ENCODE results near the gene STPG4. TPM values are rescaled to one million over a fixed set of nuclear protein-coding genes. Genes with fewer than 3 reads are reported as not detected.

STPG4 gene
- polyA plus RNA-seq, 1 of the 3 experiments (the other 2 are of a cell fraction): 0.20 TPM

DNA sequence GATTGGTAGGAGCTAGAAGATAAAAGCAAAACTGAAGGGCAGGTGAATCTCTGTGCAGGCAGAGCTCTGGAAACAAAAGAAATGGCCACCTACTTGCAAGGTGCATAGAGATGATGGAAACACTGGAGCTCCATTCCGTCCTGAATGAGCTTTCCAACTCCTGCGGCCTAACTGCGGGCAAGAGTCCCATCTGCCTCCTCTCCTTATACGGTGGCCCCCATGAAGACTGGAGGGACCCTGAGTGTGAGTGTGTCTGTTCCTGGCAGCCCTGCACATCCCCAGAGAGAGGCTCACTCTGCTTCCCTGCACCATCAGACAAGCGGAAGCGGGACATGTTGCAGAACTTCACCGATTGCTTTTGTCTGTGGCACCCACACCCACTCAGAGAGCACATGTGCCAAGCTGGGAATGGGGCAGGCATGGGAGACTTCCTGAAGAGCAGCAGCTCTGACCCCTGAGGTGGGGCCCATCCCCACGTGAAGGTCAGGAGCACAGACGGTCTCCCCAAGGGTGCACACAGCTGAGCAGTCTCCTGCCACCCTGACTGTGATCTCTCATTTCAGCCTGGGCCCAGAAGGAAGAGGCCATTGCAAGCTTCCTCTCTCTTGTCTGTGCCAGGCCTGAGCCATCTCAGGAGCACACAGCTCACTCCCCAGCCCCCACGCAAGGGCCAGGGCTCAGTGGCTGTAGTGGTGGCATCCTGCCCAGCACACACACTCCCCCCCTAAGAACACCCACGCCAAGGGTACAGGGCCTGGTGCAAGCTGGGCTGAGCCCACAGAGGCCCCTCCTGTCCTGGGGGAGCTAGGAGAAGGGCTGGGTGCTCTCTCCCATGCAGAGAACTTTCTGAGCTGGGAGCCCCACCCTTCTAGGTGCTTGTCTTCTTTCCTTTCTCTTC, 75.3 kb downstream of the STPG4 start:
- no peaks in the 10 kb centered on the region for H3K27me3 ChIP-seq (ENCODE audit: insufficient read depth)
- ChIA-PET CTCF (interaction anchor here (1.1 to 3.7 kb wide), 6 partner anchors 8 to 243 kb away, joined by 3 to 17 read pairs (median 4); no protein-coding TSS in a partner anchor), POLR2A (interaction anchor here (0.6 to 2.4 kb wide), 13 partner anchors 8 to 427 kb away, joined by 3 to 8 read pairs (median 4); no protein-coding TSS in a partner anchor)
- 91% methylated on average over 10 of the region's 11 CpGs for WGBS (ENCODE audit: low lambda C conversion rate)
- H2AFZ ChIP-seq (ENCODE audit: low read depth): peak overlapping the region; percentile 9; the same call in 1 of the 2 replicates
- TF ChIP-seq RFX5 (IDR thresholded peaks at IDR 0.05; ENCODE audit: low read length) (no peak), CHD2 (IDR thresholded peaks at IDR 0.05; ENCODE audit: low read length, partially characterized antibody) (peak; percentile 59), MXI1 (IDR thresholded peaks at IDR 0.05; ENCODE audit: low read depth, low read length) (peak; percentile 3; the same call in 1 of the 2 replicates)
- no peaks in the 10 kb centered on the region for H4K20me1 ChIP-seq (ENCODE audit: insufficient read depth)
- H3K27ac ChIP-seq (ENCODE audit: low read depth in 2 of 2, low read length in 1 of 2): peak overlapping the region; percentile 3 to 92; a peak in 3 of 4 replicates
- peaks cover 24 to 81% of the 10 kb centered on the region in 2 experiments; a peak in 3 of 4 replicates for H3K4me1 ChIP-seq (ENCODE audit: control insufficient read depth in 1 of 2, insufficient read depth in 2 of 2, low read depth in 1 of 2, low read length in 1 of 2)
- no peaks in the 10 kb centered on the region for H3K9me2 ChIP-seq
- H3F3A ChIP-seq (replicated peaks; ENCODE audit: insufficient read depth): peaks cover 12% of the 10 kb centered on the region
- H3K4me3 ChIP-seq (ENCODE audit: low read depth in 2 of 2, low read length in 1 of 2): no peak overlapping the region
- peak overlapping the region; percentile 10; the same call in 1 of the 2 replicates for H3K9ac ChIP-seq
- H3K4me2 ChIP-seq: no peak overlapping the region
- H3K36me3 ChIP-seq (replicated peaks in 1 of 2; ENCODE audit: control insufficient read depth in 1 of 2, insufficient read depth in 2 of 2, low read length in 1 of 2): no peaks in the 10 kb centered on the region
- H3K9me3 ChIP-seq: no peaks in the 10 kb centered on the region
- peak; percentile 66 for DNase-seq
- H3K79me2 ChIP-seq (ENCODE audit: insufficient read depth): no peaks in the 10 kb centered on the region

DNA sequence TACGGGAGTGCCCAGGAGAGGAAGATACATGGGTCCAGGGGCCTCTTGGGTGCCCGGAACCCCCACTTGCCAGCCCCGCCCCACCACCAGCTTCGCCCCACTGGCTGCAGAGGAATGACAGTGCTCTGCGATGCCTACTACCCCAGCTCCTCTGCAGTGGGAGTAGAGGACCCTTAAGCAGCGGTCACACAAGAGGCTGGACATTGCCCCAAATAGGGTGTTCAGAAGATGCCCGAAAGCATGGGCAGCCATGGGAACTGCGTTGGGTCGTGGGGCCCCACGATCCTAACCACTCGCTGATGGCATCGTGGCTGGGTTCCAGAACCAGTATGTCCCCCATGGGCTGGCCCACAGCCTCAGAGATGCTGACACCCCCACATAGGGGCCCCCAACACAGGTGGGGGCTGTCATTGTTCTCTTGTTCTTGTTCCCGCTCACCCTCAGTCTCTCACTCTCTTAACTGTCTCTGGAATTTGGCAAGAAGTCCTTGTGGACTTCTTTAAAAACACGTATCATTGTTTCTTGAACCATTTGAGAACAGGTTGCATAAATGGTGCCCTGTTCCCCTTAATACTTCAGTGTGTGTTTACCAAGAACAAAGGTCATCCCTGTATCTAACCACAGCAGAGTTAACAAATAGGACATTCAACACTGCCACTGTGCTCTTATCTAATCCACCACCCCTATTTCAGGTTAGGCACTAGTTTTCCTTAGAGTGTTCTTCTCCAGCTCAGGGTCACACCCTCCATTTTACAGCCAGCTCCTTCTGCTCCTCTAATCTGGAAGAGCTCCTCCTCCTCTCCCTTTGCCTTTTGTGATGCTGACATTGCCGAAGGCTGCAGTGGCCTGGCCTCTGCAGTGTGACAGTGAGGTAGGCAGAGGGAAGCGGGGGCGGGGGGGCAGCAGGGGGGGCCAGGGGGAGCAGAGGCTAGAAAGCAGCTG, 76.3 kb downstream of the STPG4 start:
- Histone ChIP-seq H3K36me3 (replicated peaks in 1 of 2; ENCODE audit: control insufficient read depth in 1 of 2, insufficient read depth in 2 of 2, low read length in 1 of 2) (no peaks in the 10 kb centered on the region), H3K27me3 (ENCODE audit: insufficient read depth) (no peaks in the 10 kb centered on the region), H3K4me1 (ENCODE audit: control insufficient read depth in 1 of 2, insufficient read depth in 2 of 2, low read depth in 1 of 2, low read length in 1 of 2) (peaks cover 24 to 80% of the 10 kb centered on the region in 2 experiments; a peak in 3 of 4 replicates), H3K9me2 (no peaks in the 10 kb centered on the region), H3K79me2 (ENCODE audit: insufficient read depth) (no peaks in the 10 kb centered on the region), H2AFZ (ENCODE audit: low read depth) (no peak overlapping the region), H3K4me2 (no peak overlapping the region), H4K20me1 (ENCODE audit: insufficient read depth) (no peaks in the 10 kb centered on the region), H3K9me3 (no peaks in the 10 kb centered on the region), H3F3A (replicated peaks; ENCODE audit: insufficient read depth) (peaks cover 12% of the 10 kb centered on the region), H3K27ac (ENCODE audit: low read depth in 2 of 2, low read length in 1 of 2) (peak overlapping the region; percentile 92 to 97; a peak in 3 of 4 replicates), H3K4me3 (ENCODE audit: low read depth in 2 of 2, low read length in 1 of 2) (no peak overlapping the region), H3K9ac (no peak overlapping the region)
- POLR2A ChIA-PET: interaction anchor here (1.2 to 2.4 kb wide), 7 partner anchors 9 to 83 kb away, joined by 3 to 6 read pairs (median 4); no protein-coding TSS in a partner anchor
- 87% methylated on average over 11 of the region's 17 CpGs for WGBS (ENCODE audit: low lambda C conversion rate)
- CTCF ChIA-PET: interaction anchor here (1.1 to 3.7 kb wide), 7 partner anchors 7 to 244 kb away, joined by 3 to 17 read pairs (median 4); no protein-coding TSS in a partner anchor
- peak; percentile 53 for DNase-seq
- TF ChIP-seq FOXJ3 (CRISPR knock-in tag; IDR thresholded peaks at IDR 0.05): no peak
- TF ChIP-seq MEF2A (IDR thresholded peaks at IDR 0.05; ENCODE audit: borderline replicate concordance, low read depth): no peak
- no peak for TF ChIP-seq CHD2 (IDR thresholded peaks at IDR 0.05; ENCODE audit: low read length, partially characterized antibody)
- no peak for TF ChIP-seq RFX5 (IDR thresholded peaks at IDR 0.05; ENCODE audit: low read length)
- TF ChIP-seq, protein P1, sequence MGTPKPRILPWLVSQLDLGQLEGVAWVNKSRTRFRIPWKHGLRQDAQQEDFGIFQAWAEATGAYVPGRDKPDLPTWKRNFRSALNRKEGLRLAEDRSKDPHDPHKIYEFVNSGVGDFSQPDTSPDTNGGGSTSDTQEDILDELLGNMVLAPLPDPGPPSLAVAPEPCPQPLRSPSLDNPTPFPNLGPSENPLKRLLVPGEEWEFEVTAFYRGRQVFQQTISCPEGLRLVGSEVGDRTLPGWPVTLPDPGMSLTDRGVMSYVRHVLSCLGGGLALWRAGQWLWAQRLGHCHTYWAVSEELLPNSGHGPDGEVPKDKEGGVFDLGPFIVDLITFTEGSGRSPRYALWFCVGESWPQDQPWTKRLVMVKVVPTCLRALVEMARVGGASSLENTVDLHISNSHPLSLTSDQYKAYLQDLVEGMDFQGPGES (IDR thresholded peaks at IDR 0.05; ENCODE audit: low read depth, low read length): no peak
- TF ChIP-seq JUND (IDR thresholded peaks at IDR 0.05): no peak
- no peak for TF ChIP-seq SIN3A (IDR thresholded peaks at IDR 0.05; ENCODE audit: borderline replicate concordance, low read depth, low read length)
- TF ChIP-seq CTCF (IDR thresholded peaks at IDR 0.05): no peak
- no peak for TF ChIP-seq YY1 (IDR thresholded peaks at IDR 0.05; ENCODE audit: low read depth)
- TF ChIP-seq TEAD4 (IDR thresholded peaks at IDR 0.05; ENCODE audit: borderline replicate concordance, insufficient read depth): no peak
- no peak for TF ChIP-seq EP300 (IDR thresholded peaks at IDR 0.05; ENCODE audit: borderline replicate concordance in 1 of 2, low read depth in 1 of 2, low read length in 1 of 2)
- TF ChIP-seq, protein P2, sequence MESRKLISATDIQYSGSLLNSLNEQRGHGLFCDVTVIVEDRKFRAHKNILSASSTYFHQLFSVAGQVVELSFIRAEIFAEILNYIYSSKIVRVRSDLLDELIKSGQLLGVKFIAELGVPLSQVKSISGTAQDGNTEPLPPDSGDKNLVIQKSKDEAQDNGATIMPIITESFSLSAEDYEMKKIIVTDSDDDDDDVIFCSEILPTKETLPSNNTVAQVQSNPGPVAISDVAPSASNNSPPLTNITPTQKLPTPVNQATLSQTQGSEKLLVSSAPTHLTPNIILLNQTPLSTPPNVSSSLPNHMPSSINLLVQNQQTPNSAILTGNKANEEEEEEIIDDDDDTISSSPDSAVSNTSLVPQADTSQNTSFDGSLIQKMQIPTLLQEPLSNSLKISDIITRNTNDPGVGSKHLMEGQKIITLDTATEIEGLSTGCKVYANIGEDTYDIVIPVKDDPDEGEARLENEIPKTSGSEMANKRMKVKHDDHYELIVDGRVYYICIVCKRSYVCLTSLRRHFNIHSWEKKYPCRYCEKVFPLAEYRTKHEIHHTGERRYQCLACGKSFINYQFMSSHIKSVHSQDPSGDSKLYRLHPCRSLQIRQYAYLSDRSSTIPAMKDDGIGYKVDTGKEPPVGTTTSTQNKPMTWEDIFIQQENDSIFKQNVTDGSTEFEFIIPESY (IDR thresholded peaks at IDR 0.05; ENCODE audit: borderline replicate concordance, low read depth): no peak
- no peak for TF ChIP-seq RCOR1 (IDR thresholded peaks at IDR 0.05; ENCODE audit: low read length)
- no peak for TF ChIP-seq SMC3 (IDR thresholded peaks at IDR 0.05; ENCODE audit: low read depth, low read length)
- TF ChIP-seq PBX3 (IDR thresholded peaks at IDR 0.05): no peak

Measured in SK-N-SH (cell line).